OCI-LY3 (cell line): ENCODE results near the gene PREX1.
"Not testable (repeated sequence)": the region's sequence is repeated elsewhere in the genome, so short reads cannot be mapped to it uniquely, and the experiment has no call there.

Experiments used
- H2AFZ ChIP-seq: fragments of 200-600, 300-600 bp; shearing (Covaris generic); 2 replicates; pipeline ENCODE4 v1.6.0; 2014; ENCODE audit warnings: antibody characterized with exemption, low read depth, low read length
- H3K27ac ChIP-seq: fragments of 200-600, 300-600 bp; sonication (generic); 2 replicates; pipeline ENCODE4 v1.5.1; 2014; ENCODE audit warnings: mild to moderate bottlenecking, low read length, moderate library complexity, mixed read lengths
- H3K27me3 ChIP-seq: fragments of 200-600, 300-600 bp; sonication (generic); 2 replicates; pipeline ENCODE4 v1.6.1; 2014; ENCODE audit warnings: low read depth, low read length, mixed read lengths
- H3K36me3 ChIP-seq: fragments of 200-600, 300-600 bp; sonication (generic); replicated peaks from 2 replicates; pipeline ENCODE3; 2014; ENCODE audit warnings: low read depth, low read length, mixed read lengths
- H3K4me1 ChIP-seq: fragments of 300-600, 200-600 bp; sonication (generic); 2 replicates; pipeline ENCODE4 v1.6.1; 2014; ENCODE audit warnings: low read length, mixed read lengths
- H3K4me2 ChIP-seq: fragments of 200-600, 300-600 bp; sonication (generic); 2 replicates; pipeline ENCODE4 v1.6.1; 2014; ENCODE audit warnings: low read length, mixed read lengths
- H3K4me3 ChIP-seq: fragments of 300-600, 200-600 bp; sonication (generic); 2 replicates; pipeline ENCODE4 v1.5.1; 2014; ENCODE audit warnings: antibody characterized with exemption, mild to moderate bottlenecking, low read length, moderate library complexity
- H3K79me2 ChIP-seq: fragments of 300-600, 200-600 bp; shearing (Covaris generic); 2 replicates; pipeline ENCODE4 v1.6.1; 2014; ENCODE audit warnings: mild to moderate bottlenecking, low read length, mixed read lengths
- H3K9ac ChIP-seq: fragments of 300-600, 200-600 bp; shearing (Covaris generic); 2 replicates; pipeline ENCODE4 v1.6.0; 2014; ENCODE audit warnings: mild to moderate bottlenecking, low read length, moderate library complexity
- H3K9me3 ChIP-seq: fragments of 200-600, 300-600 bp; shearing (Covaris generic); 2 replicates; pipeline ENCODE4 v1.6.1; 2014; ENCODE audit warnings: low read length, mixed read lengths; ENCODE audit not compliant: insufficient read depth
- H4K20me1 ChIP-seq: fragments of 200-600, 300-600 bp; sonication (generic); 2 replicates; pipeline ENCODE4 v1.6.1; 2016; ENCODE audit warnings: low read length, mixed read lengths; ENCODE audit not compliant: insufficient read depth
- CTCF ChIP-seq: fragments of 200-600, 300-600 bp; sonication (generic); IDR thresholded peaks from 2 replicates; pipeline ENCODE4 v1.5.1; 2014; ENCODE audit warnings: antibody characterized with exemption, low read length, low read depth
- EZH2phosphoT487 ChIP-seq: fragments of 200-600 bp; shearing (Covaris generic); IDR thresholded peaks from 2 replicates; pipeline ENCODE4 v1.6.1; 2018; ENCODE audit warnings: antibody characterized with exemption, mixed run types, low read depth

Gene PREX1

GRCh38 chr20:48814633-48815032 is 13.2 kb downstream of the PREX1 start:
- Histone ChIP-seq H3K27me3 (no peaks in the 10 kb centered on the region), H3K27ac (no peak overlapping the region), H3K36me3 (no peaks in the 10 kb centered on the region), H3K4me2 (no peak overlapping the region), H3K9me3 (no peaks in the 10 kb centered on the region), H4K20me1 (peaks cover 52% of the 10 kb centered on the region; the same call in 1 of the 2 replicates), H3K79me2 (peaks cover 15% of the 10 kb centered on the region), H3K4me3 (no peak overlapping the region), H3K4me1 (peaks cover 23% of the 10 kb centered on the region), H3K9ac (no peak overlapping the region), H2AFZ (no peak overlapping the region)
- no peak for TF ChIP-seq EZH2phosphoT487
- no peak for TF ChIP-seq CTCF

- Histone ChIP-seq H3K27me3 (no peaks in the 10 kb centered on the region), H3K9me3 (no peaks in the 10 kb centered on the region), H3K4me2 (no peak overlapping the region), H3K79me2 (peaks cover 15% of the 10 kb centered on the region), H3K4me3 (no peak overlapping the region), H3K27ac (no peak overlapping the region), H2AFZ (no peak overlapping the region), H3K36me3 (no peaks in the 10 kb centered on the region), H3K4me1 (peaks cover 22% of the 10 kb centered on the region), H3K9ac (no peak overlapping the region), H4K20me1 (peaks cover 54% of the 10 kb centered on the region; the same call in 1 of the 2 replicates)
- TF ChIP-seq EZH2phosphoT487 (no peak), CTCF (no peak)
These were observed 13.8 kb downstream of the PREX1 start for GRCh38 chr20:48813930-48814546.

- Histone ChIP-seq H3K9ac (no peak overlapping the region), H3K36me3 (no peaks in the 10 kb centered on the region), H3K4me2 (no peak overlapping the region), H4K20me1 (peaks cover 53% of the 10 kb centered on the region; the same call in 1 of the 2 replicates), H3K4me1 (peaks cover 16% of the 10 kb centered on the region), H3K27me3 (no peaks in the 10 kb centered on the region), H2AFZ (no peak overlapping the region), H3K4me3 (no peak overlapping the region), H3K9me3 (no peaks in the 10 kb centered on the region), H3K79me2 (peaks cover 15% of the 10 kb centered on the region), H3K27ac (no peak overlapping the region)
- TF ChIP-seq EZH2phosphoT487 (no peak), CTCF (no peak)
These were observed 14.4 kb downstream of the PREX1 start for GRCh38 chr20:48813446-48813747.

GRCh38 chr20:48812600-48813445 is 15.0 kb downstream of the PREX1 start:
- Histone ChIP-seq H3K4me1 (peaks cover 10% of the 10 kb centered on the region), H3K27me3 (no peaks in the 10 kb centered on the region), H3K27ac (no peak overlapping the region), H2AFZ (no peak overlapping the region), H3K36me3 (no peaks in the 10 kb centered on the region), H3K4me2 (no peak overlapping the region), H3K9ac (no peak overlapping the region), H3K4me3 (no peak overlapping the region), H3K9me3 (no peaks in the 10 kb centered on the region), H3K79me2 (peaks cover 14% of the 10 kb centered on the region), H4K20me1 (peaks cover 51% of the 10 kb centered on the region; the same call in 1 of the 2 replicates)
- TF ChIP-seq CTCF = no peak
- TF ChIP-seq EZH2phosphoT487 = no peak

GRCh38 chr20:48812114-48812513 is 15.7 kb downstream of the PREX1 start:
- not testable (repeated sequence) for H3K27ac ChIP-seq, H3K4me1 ChIP-seq, H3K36me3 ChIP-seq, H3K9me3 ChIP-seq, H3K4me2 ChIP-seq, H3K9ac ChIP-seq, H3K4me3 ChIP-seq, H3K27me3 ChIP-seq, H2AFZ ChIP-seq
- peaks cover 47% of the 10 kb centered on the region; the same call in 1 of the 2 replicates for H4K20me1 ChIP-seq
- H3K79me2 ChIP-seq = peaks cover 12% of the 10 kb centered on the region; the same call in 1 of the 2 replicates
